Choroid plexus epithelial cell (primary cell): ENCODE data around the gene EXOC4.

Source experiments
- DNase-seq: peaks from one replicate; pipeline ENCODE4 v3.0.0-alpha.2; 2010; ENCODE audit warnings: low read depth
- H3K4me3 ChIP-seq: 2 replicates; pipeline ENCODE4 v1.5.1; 2011; ENCODE audit warnings: low read depth, mild to moderate bottlenecking, control low read depth, low read length, moderate library complexity
- TF ChIP-seq, protein P1 (sequence below): conservative IDR thresholded peaks from 2 replicates; pipeline ENCODE4 v1.5.1; 2011; ENCODE audit warnings: low read depth, mild to moderate bottlenecking, control low read depth, inconsistent platforms, low read length, moderate library complexity

Gene EXOC4

DNA sequence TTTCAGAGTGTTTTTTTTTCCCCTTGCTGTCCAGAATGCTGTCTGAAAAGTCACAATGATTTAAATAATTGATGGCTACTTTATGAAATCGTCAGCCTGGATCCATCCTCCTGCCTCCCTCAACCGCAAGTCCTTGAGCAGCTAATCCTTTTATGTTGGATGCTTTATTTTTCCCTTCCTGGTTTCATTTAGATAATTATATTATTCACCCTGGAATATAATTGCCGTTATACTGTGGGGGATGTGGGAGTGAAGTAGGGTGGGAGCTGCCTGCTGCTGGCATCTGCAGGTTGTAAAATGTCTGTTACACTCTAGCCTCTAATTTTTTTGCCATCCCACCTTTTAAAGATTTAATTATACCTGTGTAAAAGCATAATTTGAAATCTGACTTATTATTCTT lies 583.8 kb downstream of the EXOC4 start:
- no peak for DNase-seq
- TF ChIP-seq, protein P1, sequence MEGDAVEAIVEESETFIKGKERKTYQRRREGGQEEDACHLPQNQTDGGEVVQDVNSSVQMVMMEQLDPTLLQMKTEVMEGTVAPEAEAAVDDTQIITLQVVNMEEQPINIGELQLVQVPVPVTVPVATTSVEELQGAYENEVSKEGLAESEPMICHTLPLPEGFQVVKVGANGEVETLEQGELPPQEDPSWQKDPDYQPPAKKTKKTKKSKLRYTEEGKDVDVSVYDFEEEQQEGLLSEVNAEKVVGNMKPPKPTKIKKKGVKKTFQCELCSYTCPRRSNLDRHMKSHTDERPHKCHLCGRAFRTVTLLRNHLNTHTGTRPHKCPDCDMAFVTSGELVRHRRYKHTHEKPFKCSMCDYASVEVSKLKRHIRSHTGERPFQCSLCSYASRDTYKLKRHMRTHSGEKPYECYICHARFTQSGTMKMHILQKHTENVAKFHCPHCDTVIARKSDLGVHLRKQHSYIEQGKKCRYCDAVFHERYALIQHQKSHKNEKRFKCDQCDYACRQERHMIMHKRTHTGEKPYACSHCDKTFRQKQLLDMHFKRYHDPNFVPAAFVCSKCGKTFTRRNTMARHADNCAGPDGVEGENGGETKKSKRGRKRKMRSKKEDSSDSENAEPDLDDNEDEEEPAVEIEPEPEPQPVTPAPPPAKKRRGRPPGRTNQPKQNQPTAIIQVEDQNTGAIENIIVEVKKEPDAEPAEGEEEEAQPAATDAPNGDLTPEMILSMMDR: no peak
- H3K4me3 ChIP-seq: no peak overlapping the region

DNA sequence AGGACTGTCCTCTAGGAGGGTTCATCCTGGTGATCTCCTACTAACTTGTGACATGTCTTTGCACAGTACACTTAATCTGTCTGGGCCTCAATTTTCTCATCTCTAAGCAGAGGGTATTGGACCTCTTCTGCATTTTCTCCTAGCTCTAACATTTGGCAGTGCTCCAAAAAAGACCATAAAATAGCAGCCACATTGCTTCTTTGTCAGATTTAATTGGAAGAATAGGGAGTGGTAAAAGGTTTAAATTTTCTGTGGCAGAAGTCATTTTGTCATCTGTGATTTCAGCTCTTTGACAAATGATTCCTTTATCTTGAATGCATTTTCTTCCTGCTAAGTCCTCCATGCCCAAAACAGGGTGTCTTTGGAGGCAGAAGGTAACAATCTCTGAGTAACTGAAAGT lies 584.3 kb downstream of the EXOC4 start:
- no peak overlapping the region for H3K4me3 ChIP-seq
- no peak for DNase-seq
- TF ChIP-seq, protein P1: no peak

DNA sequence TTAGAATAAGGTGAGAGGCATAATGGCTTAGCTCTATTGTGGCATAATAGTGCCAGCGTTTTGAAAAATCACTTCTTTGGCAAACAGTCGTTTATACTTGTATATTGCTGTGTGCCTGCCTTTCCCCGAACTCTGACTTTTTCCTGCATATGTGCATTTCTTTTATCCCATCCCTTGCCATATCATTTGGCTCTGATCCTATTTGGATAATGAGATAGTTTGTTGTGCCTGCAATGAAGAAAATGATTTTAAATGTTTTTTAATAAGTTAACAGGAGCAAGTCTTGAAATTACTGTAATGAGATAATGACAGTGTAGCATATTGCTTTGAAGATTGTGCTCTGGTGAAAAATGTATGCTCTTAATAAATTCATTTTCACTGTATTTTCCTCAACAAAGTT lies 586.2 kb downstream of the EXOC4 start:
- H3K4me3 ChIP-seq: no peak overlapping the region
- DNase-seq: no peak
- TF ChIP-seq, protein P1: no peak

DNA sequence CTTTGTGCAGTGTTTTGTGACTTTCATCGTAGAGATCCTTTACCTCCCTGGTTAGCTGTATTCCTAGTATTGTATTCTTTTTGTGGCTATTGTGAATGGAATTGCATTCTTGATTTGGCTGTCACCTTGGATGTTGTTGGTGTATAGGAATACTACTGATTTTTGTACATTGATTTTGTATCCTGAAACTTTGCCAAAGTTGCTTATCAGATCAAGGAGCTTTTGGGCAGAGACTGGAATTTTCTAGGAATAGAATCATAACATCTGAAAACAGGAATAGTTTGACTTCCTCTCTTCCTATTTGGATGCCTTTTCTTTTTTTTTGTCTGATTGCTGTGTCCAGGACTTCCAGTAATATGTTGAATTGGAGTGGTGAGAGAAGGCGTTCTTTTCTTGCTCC lies 590.5 kb downstream of the EXOC4 start:
- TF ChIP-seq, protein P1: no peak
- no peak for DNase-seq
- H3K4me3 ChIP-seq: no peak overlapping the region

DNA sequence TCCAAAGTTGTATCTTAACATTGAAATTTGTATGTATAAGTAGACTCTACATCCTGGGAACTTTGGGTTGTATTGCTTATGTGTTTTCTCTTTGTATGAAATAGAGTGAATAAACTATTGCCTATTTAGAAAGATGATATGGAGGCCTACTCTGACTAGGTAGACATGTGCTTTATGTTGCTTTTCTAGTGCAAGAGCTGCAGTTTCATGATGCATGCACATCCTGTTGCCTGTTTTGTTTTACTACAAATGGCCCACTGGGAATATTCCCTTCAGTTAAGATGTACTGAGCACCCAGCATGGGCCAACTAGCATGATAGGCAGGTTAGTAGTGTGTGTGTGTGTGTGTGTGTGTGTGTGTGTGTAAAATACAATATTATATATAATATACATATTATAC lies 592.1 kb downstream of the EXOC4 start:
- H3K4me3 ChIP-seq: no peak overlapping the region
- DNase-seq: no peak
- TF ChIP-seq, protein P1: no peak

DNA sequence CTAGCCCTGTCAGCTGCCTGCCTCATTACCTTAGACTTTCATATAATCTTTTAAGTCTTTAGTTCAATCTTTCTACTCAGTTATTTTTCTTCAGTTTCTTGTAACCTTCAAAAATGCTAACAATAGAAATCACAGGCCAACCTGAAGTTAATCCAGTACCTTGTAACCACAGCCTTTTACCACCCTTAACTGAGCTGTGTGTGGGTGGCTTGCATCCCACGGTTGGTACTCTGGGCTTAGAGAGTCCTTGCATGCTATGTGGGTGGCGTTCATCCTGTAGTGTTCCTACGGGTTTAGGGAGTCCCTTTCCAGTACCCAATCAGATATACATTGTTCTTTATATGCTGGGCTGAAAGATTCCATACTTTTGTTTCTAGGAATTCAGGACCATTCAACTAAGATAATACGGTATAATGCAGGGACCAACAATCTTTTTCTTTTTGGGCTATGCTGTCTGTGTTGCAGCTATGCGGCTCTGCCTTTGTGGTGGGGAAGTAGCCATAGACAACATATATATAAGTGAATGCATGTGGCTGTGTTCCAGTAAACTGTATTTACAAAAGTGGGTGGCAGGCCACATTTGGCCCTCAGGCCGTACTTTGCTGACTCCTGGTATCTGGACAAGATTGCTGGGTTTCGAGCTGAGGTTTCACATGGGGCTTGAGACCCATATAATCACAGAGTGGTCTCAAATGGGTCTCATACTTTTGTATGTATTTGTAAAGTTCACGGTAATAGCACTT lies 593.5 kb downstream of the EXOC4 start:
- TF ChIP-seq, protein P1: no peak
- no peak overlapping the region for H3K4me3 ChIP-seq
- DNase-seq: no peak
